Measurements from ENCODE around the gene PPP1R14B. TPM values are rescaled to one million over a fixed set of nuclear protein-coding genes. Genes with fewer than 3 reads are reported as not detected.

PPP1R14B gene
- total and polyA plus RNA-seq, 2 donors (not counting 3 experiments of a cell fraction or from before 2014, with no cell fraction given), result 308 to 431 TPM

GRCh38 chr11:64240435-64241240, 6.1 kb downstream of the PPP1R14B start, which contains the start of gene FKBP2:
Gene FKBP2, plus strand, starts transcription at chr11:64241095. Its CDS starts 1,293 bp downstream, at chr11:64242388.
- peak within 1 kb of the TSS; percentile 55 for H3K4me2 ChIP-seq (ENCODE audit: insufficient read depth, low read length)
- H3K9me1 ChIP-seq (replicated peaks; ENCODE audit: control insufficient read depth, extremely low read depth, insufficient read depth, low read length), result no peaks in the 10 kb centered on the region
- H3K4me3 ChIP-seq (replicated peaks in 1 of 3; ENCODE audit: insufficient read depth in 1 of 3, low read depth in 1 of 3, low read length in 3 of 3), result peak within 1 kb of the TSS; percentile 67 to 93 (median 67)
- H3K9me3 ChIP-seq (replicated peaks; ENCODE audit: control insufficient read depth, insufficient read depth, low read length), result no peaks in the 10 kb centered on the region
- CTCF ChIA-PET, result interaction anchor here (0.8 to 4.1 kb wide), 5 partner anchors 36 to 116 kb away, joined by 3 to 27 read pairs (median 5); partner anchors contain the start of gene STIP1
- POLR2A ChIA-PET, result interaction anchor here (0.7 to 1.0 kb wide), 4 partner anchors 15 to 31 kb away, joined by 3 to 10 read pairs (median 3); partner anchors contain the start of genes NUDT22 and TRPT1
- no peaks in the 10 kb centered on the region for H3K27me3 ChIP-seq (ENCODE audit: control insufficient read depth in 2 of 2, insufficient read depth in 2 of 2, low read length in 2 of 2)
- peak within 1 kb of the TSS; percentile 42 for H2AFZ ChIP-seq (ENCODE audit: low read depth, low read length)
- peak within 1 kb of the TSS; percentile 73 for H3K9ac ChIP-seq (replicated peaks; ENCODE audit: extremely low read depth, insufficient read depth, low read length)
- TF ChIP-seq POLR2A (IDR thresholded peaks at IDR 0.05; ENCODE audit: low read depth, low read length) (peak; percentile 1), MAX (IDR thresholded peaks at IDR 0.05; ENCODE audit: insufficient read depth, insufficient read length) (peak; percentile 27), JUN (IDR thresholded peaks at IDR 0.05; ENCODE audit: borderline replicate concordance, insufficient read depth, insufficient read length, low read depth) (no peak), POLR2AphosphoS5 (IDR thresholded peaks at IDR 0.05; ENCODE audit: insufficient read depth, low read depth, low read length) (peak; percentile 26)
- peaks cover 15% of the 10 kb centered on the region for H3K4me1 ChIP-seq (ENCODE audit: control insufficient read depth, extremely low read depth, insufficient read depth, low read length)
- no peak for FAIRE-seq
- H3K79me2 ChIP-seq (ENCODE audit: control insufficient read depth, insufficient read depth, low read length), result peaks cover 32% of the 10 kb centered on the region
- intact Hi-C loops (cut with micrococcal nuclease) (loop anchor here (1.0 to 5.0 kb wide), 6 partner anchors 10 to 240 kb away; partner anchors contain the start of genes DNAJC4, ESRRA, NUDT22 and RPS6KA4), dilution Hi-C loops (cut with MboI; ENCODE audit: extremely low pct_ligation_motif_present, low sequenced_read_pairs) (no loop called here)
- H3K36me3 ChIP-seq (ENCODE audit: control insufficient read depth in 2 of 2, extremely low read depth in 1 of 2, insufficient read depth in 2 of 2, low read length in 2 of 2), result peaks cover 6 to 20% of the 10 kb centered on the region in 2 experiments
- peak; percentile 97 for DNase-seq (ENCODE audit: low read depth, low spot score)
- H3K27ac ChIP-seq (ENCODE audit: insufficient read depth, low read depth, low read length), result peak within 1 kb of the TSS; percentile 88
- H4K20me1 ChIP-seq (replicated peaks; ENCODE audit: control insufficient read depth, extremely low read depth, insufficient read depth, low read length), result no peaks in the 10 kb centered on the region
- TSS peak; percentile 50 for BruUV-seq (replicated peaks)
